HL-60/S4 (cell line): ENCODE measurements around the gene SVIL.
"Not testable (repeated sequence)": the region's sequence is repeated elsewhere in the genome, so short reads cannot be mapped to it uniquely, and the experiment has no call there.

ENCODE experiments used
- in situ Hi-C: fragments of 300-500 bp; cut with MboI; formaldehyde crosslinking; loops from 2 replicates; pipeline ENCODE4 v1.14.3; 2022; ENCODE audit warnings: low sequenced_read_pairs

SVIL gene

GRCh38 chr10:29546773-29547313 is 87.9 kb downstream of the SVIL start:
- in situ Hi-C loops: no loop called here

GRCh38 chr10:29545122-29545521 is 89.6 kb downstream of the SVIL start:
- in situ Hi-C loops: no loop called here

- in situ Hi-C loops: no loop called here
Observed at GRCh38 chr10:29543715-29544114, 91.1 kb downstream of the SVIL start.

GRCh38 chr10:29542723-29543122 is 92.0 kb downstream of the SVIL start:
- in situ Hi-C loops: no loop called here

GRCh38 chr10:29541422-29542210 is 93.2 kb downstream of the SVIL start:
- in situ Hi-C loops: no loop called here

GRCh38 chr10:29540016-29540415 is 94.8 kb downstream of the SVIL start:
- in situ Hi-C loops: no loop called here

GRCh38 chr10:29539412-29539811 is 95.4 kb downstream of the SVIL start:
- in situ Hi-C loops: no loop called here

- in situ Hi-C loops: no loop called here
Observed at GRCh38 chr10:29537799-29538198, 97.0 kb downstream of the SVIL start.

GRCh38 chr10:29536691-29537090 is 98.1 kb downstream of the SVIL start:
- in situ Hi-C loops: not testable (repeated sequence)

GRCh38 chr10:29535778-29536453 is 98.9 kb downstream of the SVIL start:
- in situ Hi-C loops: no loop called here

GRCh38 chr10:29535012-29535777 is 99.6 kb downstream of the SVIL start:
- in situ Hi-C loops: no loop called here

GRCh38 chr10:29534590-29534989 is 100.2 kb downstream of the SVIL start:
- in situ Hi-C loops: no loop called here

- in situ Hi-C loops: no loop called here
Observed at GRCh38 chr10:29533696-29534285, 101.0 kb downstream of the SVIL start.

- in situ Hi-C loops: no loop called here
Observed at GRCh38 chr10:29533046-29533445, 101.7 kb downstream of the SVIL start.

GRCh38 chr10:29532256-29532878 is 102.4 kb downstream of the SVIL start:
- in situ Hi-C loops: no loop called here

GRCh38 chr10:29530112-29530976 is 104.4 kb downstream of the SVIL start:
- in situ Hi-C loops: no loop called here

GRCh38 chr10:29529146-29529545 is 105.6 kb downstream of the SVIL start:
- in situ Hi-C loops: no loop called here

GRCh38 chr10:29525762-29526161 is 109.0 kb downstream of the SVIL start:
- in situ Hi-C loops: no loop called here

- in situ Hi-C loops: no loop called here
Observed at GRCh38 chr10:29524720-29525119, 110.1 kb downstream of the SVIL start.

- in situ Hi-C loops: no loop called here
Observed at GRCh38 chr10:29524294-29524693, 110.5 kb downstream of the SVIL start.
